GM18519 (cell line): Measurements from ENCODE around the gene BRI3.

Source experiments
- ATAC-seq: cut with Tn5 transposase; IDR thresholded peaks from one replicate; pipeline ENCODE4 v1.9.1; 2021; ENCODE audit warnings: mild to moderate bottlenecking, moderate library complexity; ENCODE audit not compliant: unreplicated experiment, low FRiP score

Gene BRI3

DNA sequence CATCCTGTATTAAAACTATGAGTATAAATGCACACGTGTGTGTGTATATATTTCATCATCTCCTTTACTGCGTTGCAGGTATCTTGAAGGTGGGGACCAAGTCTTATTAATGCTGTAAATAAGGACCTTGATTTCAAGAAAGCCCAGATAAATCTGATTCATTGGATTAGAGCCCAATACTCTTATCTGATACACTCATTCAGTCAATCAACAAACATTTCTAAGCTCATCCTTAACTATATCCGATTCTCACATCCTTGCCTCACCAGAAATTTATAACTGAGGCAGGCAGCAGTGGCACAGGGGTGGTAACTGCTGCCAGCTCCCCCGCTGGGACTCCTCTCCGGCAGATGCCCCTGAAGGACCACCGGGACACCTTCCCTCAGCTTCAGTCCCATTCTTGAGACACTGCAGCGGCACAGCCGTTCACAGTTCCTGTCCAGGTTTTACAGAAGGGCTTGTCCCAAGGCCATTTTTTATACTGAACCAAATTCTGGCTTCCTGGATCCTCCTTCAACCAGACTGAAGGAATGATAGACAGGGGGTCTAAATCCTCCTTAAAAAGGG lies 54.0 kb downstream of the BRI3 start:
- ATAC-seq = no peak

DNA sequence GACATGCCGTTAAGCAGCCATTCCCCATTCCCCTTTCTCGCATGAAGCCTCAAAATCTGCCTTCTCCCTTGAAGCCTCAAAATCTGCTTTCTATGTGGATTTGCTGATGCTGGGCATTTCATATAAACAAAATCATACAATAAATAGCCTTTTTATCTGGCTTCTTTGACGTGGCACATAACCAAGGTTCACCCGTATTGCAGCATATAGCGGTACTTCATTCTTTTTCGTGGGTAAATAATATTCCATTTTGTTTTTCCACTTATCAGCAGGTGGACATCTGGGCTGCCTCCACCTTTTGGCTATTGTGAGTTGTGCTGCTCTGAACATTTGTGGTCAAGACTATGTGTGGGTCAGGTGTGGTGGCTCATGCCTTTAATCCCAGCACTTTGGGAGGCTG lies 57.0 kb downstream of the BRI3 start:
- ATAC-seq = no peak

DNA sequence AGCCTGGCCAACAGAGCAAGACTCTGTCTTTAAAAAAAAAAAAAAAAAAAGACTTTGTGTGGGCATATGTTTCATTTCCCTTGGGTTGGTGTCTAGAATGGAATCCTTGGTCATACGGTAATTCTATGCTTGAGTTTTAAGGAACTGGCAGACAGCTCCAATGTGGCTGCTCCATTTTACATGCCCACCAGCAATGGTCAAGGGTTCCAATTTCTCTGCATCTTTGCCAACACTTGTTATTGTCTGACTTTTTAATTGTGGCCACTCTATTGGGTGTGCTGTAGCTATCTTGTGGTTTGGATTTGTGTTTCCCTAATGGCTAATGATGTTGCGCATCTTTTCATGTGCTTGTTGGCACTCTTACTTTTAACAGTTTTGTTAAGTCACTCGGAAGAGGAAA lies 57.6 kb downstream of the BRI3 start:
- no peak for ATAC-seq

DNA sequence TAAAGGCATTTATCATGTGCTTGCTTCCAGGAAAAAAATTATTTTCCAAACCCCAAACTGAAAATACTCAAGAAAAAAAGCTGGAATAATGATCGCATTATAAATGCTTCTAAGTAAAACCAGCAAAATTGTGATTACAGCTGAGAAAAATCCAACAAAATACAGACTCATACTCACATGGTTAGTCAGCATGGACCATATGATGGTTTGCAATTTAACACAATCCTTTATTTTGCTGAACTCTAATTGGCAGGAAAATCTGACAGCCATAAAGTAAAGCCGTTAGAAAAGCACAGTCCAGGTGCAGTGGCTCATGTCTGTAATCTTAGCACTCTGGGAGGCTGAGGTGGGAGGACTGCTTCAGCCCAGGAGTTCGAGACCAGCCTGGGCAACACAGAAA lies 59.6 kb downstream of the BRI3 start:
- ATAC-seq = no peak
